H1 (cell line): Measurements from ENCODE around the gene ZDHHC9. TPM values are rescaled to one million over a fixed set of nuclear protein-coding genes. Genes with fewer than 3 reads are reported as not detected.

Experiments used
- BRCA1 ChIP-seq: IDR thresholded peaks from 2 replicates; pipeline ENCODE4 v1.6.1; 2012; ENCODE audit warnings: low read depth, low read length, improper control_type of control experiment
- CTBP2 ChIP-seq: IDR thresholded peaks from 2 replicates; pipeline ENCODE4 v1.7.0; 2011; ENCODE audit warnings: borderline replicate concordance, mild to moderate bottlenecking, moderate library complexity, mixed read lengths, low read length; ENCODE audit not compliant: insufficient read depth, insufficient read length
- KDM1A ChIP-seq: fragments of 200-600, 300-600 bp; sonication (generic); IDR thresholded peaks from 2 replicates; pipeline ENCODE4 v1.7.1; 2016; ENCODE audit warnings: mild to moderate bottlenecking, low read length, borderline replicate concordance
- POLR2AphosphoS5 ChIP-seq: IDR thresholded peaks from 2 replicates; pipeline ENCODE4 v1.6.1; 2011; ENCODE audit warnings: low read depth, low read length
- YY1 ChIP-seq: IDR thresholded peaks from 2 replicates; pipeline ENCODE4 v1.6.1; 2011; ENCODE audit warnings: low read depth, mild to moderate bottlenecking, low read length
- polyA plus RNA-seq, 7 experiments: library from polyadenylated mRNA; depleted of rRNA in 3 of 7; stranded (reverse) in 5 of 7; unstranded in 2 of 7; fragments of >200 nt in 5 of 7; fragments of 200-250 nt in 2 of 7; gene quantifications; 1 replicate in 5 of 7; 2 replicates in 1 of 7; 4 replicates in 1 of 7; pipeline versions ENCODE4 v1.2.1 to v1.2.3, GENCODE V29; 2011 to 2013; ENCODE audit warnings: missing spikeins in 2 of 7, mixed read lengths in 2 of 7
- total RNA-seq: library from RNA; stranded (reverse); fragmentation: NEBNext Ultra II Directional; extraction: Animal tissue kit (Norgen Biotek cat#: 25700); gene quantifications from 2 replicates; pipeline ENCODE4 v1.2.1, GENCODE V29; 2021
- TF ChIP-seq, protein P1 (sequence below): fragments of 300-600 bp; sonication (generic); IDR thresholded peaks from 2 replicates; pipeline ENCODE4 v1.7.1; 2012; ENCODE audit warnings: low read length, moderate library complexity, mild to moderate bottlenecking, inconsistent platforms; ENCODE audit not compliant: insufficient replicate concordance
- TF ChIP-seq, protein P2 (sequence below), 3 experiments: IDR thresholded peaks; 1 replicate in 2 of 3; 2 replicates in 1 of 3; pipeline versions ENCODE4 v1.5.1 to v1.6.1; 2011; ENCODE audit warnings: low read length in 3 of 3, mild to moderate bottlenecking in 3 of 3, inconsistent platforms in 2 of 3, low read depth in 1 of 3, moderate library complexity in 1 of 3; ENCODE audit not compliant: insufficient read depth in 1 of 3; ENCODE audit errors: control extremely low read depth in 1 of 3

ZDHHC9 gene
- total and polyA plus RNA-seq, 2 of the 8 experiments (the other 6 are each of a cell fraction or from before 2014, with no cell fraction given), result 18.1 to 28.3 TPM

DNA sequence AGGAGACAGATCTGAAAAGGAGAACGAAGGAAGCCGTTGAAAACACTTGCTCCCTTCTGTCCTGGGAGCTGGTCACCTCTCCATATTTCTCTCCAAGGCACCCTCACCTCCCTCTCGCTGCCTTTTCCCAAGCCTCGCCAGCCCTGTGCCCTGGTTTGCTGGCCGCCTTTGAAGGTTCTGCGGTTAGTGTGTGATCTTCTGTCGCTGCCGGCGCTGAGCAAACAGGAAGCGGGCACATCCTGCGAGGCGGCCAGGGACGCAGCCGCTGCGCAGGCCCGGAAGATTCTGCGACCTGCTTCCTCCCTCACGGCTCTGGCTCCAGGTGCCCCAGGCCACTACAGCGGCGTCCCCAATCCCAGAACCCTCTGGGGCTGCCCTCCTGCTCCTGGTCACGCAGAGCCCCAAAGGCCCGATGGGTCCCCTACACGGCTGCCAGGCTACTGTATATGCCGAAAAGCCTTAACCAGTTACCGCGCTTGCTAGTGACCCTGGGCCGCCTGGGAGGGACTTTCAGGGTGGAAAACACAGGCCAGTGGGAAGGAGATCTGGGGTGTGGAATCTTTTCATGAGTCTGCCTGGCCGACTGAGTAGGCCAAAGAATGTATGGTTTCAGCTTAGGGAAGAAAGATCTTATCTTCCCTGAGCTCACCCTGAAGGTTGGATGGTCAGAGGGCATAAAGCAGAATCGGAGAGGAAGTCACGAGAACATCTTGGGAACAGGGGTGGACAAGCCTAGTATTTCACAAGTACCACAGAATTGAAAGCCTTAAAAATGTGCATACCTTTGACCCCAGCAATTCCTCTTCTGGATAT, 66.3 kb downstream of the ZDHHC9 start (continued):
- TF ChIP-seq, protein P1, sequence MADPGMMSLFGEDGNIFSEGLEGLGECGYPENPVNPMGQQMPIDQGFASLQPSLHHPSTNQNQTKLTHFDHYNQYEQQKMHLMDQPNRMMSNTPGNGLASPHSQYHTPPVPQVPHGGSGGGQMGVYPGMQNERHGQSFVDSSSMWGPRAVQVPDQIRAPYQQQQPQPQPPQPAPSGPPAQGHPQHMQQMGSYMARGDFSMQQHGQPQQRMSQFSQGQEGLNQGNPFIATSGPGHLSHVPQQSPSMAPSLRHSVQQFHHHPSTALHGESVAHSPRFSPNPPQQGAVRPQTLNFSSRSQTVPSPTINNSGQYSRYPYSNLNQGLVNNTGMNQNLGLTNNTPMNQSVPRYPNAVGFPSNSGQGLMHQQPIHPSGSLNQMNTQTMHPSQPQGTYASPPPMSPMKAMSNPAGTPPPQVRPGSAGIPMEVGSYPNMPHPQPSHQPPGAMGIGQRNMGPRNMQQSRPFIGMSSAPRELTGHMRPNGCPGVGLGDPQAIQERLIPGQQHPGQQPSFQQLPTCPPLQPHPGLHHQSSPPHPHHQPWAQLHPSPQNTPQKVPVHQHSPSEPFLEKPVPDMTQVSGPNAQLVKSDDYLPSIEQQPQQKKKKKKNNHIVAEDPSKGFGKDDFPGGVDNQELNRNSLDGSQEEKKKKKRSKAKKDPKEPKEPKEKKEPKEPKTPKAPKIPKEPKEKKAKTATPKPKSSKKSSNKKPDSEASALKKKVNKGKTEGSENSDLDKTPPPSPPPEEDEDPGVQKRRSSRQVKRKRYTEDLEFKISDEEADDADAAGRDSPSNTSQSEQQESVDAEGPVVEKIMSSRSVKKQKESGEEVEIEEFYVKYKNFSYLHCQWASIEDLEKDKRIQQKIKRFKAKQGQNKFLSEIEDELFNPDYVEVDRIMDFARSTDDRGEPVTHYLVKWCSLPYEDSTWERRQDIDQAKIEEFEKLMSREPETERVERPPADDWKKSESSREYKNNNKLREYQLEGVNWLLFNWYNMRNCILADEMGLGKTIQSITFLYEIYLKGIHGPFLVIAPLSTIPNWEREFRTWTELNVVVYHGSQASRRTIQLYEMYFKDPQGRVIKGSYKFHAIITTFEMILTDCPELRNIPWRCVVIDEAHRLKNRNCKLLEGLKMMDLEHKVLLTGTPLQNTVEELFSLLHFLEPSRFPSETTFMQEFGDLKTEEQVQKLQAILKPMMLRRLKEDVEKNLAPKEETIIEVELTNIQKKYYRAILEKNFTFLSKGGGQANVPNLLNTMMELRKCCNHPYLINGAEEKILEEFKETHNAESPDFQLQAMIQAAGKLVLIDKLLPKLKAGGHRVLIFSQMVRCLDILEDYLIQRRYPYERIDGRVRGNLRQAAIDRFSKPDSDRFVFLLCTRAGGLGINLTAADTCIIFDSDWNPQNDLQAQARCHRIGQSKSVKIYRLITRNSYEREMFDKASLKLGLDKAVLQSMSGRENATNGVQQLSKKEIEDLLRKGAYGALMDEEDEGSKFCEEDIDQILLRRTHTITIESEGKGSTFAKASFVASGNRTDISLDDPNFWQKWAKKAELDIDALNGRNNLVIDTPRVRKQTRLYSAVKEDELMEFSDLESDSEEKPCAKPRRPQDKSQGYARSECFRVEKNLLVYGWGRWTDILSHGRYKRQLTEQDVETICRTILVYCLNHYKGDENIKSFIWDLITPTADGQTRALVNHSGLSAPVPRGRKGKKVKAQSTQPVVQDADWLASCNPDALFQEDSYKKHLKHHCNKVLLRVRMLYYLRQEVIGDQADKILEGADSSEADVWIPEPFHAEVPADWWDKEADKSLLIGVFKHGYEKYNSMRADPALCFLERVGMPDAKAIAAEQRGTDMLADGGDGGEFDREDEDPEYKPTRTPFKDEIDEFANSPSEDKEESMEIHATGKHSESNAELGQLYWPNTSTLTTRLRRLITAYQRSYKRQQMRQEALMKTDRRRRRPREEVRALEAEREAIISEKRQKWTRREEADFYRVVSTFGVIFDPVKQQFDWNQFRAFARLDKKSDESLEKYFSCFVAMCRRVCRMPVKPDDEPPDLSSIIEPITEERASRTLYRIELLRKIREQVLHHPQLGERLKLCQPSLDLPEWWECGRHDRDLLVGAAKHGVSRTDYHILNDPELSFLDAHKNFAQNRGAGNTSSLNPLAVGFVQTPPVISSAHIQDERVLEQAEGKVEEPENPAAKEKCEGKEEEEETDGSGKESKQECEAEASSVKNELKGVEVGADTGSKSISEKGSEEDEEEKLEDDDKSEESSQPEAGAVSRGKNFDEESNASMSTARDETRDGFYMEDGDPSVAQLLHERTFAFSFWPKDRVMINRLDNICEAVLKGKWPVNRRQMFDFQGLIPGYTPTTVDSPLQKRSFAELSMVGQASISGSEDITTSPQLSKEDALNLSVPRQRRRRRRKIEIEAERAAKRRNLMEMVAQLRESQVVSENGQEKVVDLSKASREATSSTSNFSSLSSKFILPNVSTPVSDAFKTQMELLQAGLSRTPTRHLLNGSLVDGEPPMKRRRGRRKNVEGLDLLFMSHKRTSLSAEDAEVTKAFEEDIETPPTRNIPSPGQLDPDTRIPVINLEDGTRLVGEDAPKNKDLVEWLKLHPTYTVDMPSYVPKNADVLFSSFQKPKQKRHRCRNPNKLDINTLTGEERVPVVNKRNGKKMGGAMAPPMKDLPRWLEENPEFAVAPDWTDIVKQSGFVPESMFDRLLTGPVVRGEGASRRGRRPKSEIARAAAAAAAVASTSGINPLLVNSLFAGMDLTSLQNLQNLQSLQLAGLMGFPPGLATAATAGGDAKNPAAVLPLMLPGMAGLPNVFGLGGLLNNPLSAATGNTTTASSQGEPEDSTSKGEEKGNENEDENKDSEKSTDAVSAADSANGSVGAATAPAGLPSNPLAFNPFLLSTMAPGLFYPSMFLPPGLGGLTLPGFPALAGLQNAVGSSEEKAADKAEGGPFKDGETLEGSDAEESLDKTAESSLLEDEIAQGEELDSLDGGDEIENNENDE, result no peak
- TF ChIP-seq KDM1A (no peak), YY1 (no peak), POLR2AphosphoS5 (no peak), CTBP2 (no peak), BRCA1 (no peak)
- TF ChIP-seq, protein P2, sequence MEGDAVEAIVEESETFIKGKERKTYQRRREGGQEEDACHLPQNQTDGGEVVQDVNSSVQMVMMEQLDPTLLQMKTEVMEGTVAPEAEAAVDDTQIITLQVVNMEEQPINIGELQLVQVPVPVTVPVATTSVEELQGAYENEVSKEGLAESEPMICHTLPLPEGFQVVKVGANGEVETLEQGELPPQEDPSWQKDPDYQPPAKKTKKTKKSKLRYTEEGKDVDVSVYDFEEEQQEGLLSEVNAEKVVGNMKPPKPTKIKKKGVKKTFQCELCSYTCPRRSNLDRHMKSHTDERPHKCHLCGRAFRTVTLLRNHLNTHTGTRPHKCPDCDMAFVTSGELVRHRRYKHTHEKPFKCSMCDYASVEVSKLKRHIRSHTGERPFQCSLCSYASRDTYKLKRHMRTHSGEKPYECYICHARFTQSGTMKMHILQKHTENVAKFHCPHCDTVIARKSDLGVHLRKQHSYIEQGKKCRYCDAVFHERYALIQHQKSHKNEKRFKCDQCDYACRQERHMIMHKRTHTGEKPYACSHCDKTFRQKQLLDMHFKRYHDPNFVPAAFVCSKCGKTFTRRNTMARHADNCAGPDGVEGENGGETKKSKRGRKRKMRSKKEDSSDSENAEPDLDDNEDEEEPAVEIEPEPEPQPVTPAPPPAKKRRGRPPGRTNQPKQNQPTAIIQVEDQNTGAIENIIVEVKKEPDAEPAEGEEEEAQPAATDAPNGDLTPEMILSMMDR (IDR thresholded peaks at IDR 0.05; ENCODE audit: control extremely low read depth in 1 of 3, insufficient read depth in 1 of 3, low read depth in 1 of 3, low read length in 3 of 3), result no peak
